Skeletal muscle satellite cell (primary cell): ENCODE measurements around the gene INTS13.
"Not testable (repeated sequence)": the region's sequence is repeated elsewhere in the genome, so short reads cannot be mapped to it uniquely, and the experiment has no call there.

Experiments used
- H3K27me3 ChIP-seq: 2 replicates; pipeline ENCODE4 v1.7.0; 2013; ENCODE audit warnings: low read length; ENCODE audit not compliant: control insufficient read depth, insufficient read depth
- H3K36me3 ChIP-seq: 2 replicates; pipeline ENCODE4 v1.7.0; 2013; ENCODE audit warnings: mild to moderate bottlenecking, control low read depth, low read length; ENCODE audit not compliant: insufficient read depth
- H3K4me1 ChIP-seq: 2 replicates; pipeline ENCODE4 v1.7.0; 2013; ENCODE audit warnings: low read length; ENCODE audit not compliant: control insufficient read depth, insufficient read depth
- H3K4me2 ChIP-seq: 2 replicates; pipeline ENCODE4 v1.7.0; 2013; ENCODE audit warnings: mild to moderate bottlenecking, low read length
- H3K4me3 ChIP-seq: 2 replicates; pipeline ENCODE4 v1.7.0; 2013; ENCODE audit warnings: low read length
- H3K9ac ChIP-seq: 2 replicates; pipeline ENCODE4 v1.7.0; 2013; ENCODE audit warnings: mild to moderate bottlenecking, low read depth, low read length, moderate library complexity
- H3K9me3 ChIP-seq: replicated peaks from 2 replicates; pipeline ENCODE4 v1.7.0; 2013; ENCODE audit warnings: mild to moderate bottlenecking, control low read depth, low read length

Gene INTS13

DNA sequence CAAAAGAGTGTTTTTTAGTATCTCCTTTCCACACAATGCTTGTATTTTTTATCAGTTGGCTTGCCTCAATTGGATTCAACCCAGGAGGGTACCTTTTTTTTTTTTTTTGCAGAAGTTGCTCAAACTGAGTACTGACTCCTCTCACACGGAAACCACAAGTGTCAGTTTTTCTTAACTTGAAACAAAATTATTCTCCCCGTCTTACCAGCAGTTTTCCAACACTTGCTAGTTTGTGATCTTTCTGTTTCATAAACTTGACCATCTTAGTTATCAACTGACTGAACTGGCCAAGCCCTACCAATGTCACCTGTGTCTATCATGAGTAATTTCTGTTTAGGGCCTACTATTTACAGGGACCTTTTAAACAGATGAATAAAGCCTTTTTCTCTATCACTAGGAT is 70.7 kb downstream of the INTS13 start:
- peaks cover 11% of the 10 kb centered on the region for H3K27me3 ChIP-seq
- no peak overlapping the region for H3K9ac ChIP-seq
- H3K4me1 ChIP-seq: no peaks in the 10 kb centered on the region
- H3K4me3 ChIP-seq: no peak overlapping the region
- no peaks in the 10 kb centered on the region for H3K9me3 ChIP-seq
- H3K4me2 ChIP-seq: no peak overlapping the region
- H3K36me3 ChIP-seq: no peaks in the 10 kb centered on the region

DNA sequence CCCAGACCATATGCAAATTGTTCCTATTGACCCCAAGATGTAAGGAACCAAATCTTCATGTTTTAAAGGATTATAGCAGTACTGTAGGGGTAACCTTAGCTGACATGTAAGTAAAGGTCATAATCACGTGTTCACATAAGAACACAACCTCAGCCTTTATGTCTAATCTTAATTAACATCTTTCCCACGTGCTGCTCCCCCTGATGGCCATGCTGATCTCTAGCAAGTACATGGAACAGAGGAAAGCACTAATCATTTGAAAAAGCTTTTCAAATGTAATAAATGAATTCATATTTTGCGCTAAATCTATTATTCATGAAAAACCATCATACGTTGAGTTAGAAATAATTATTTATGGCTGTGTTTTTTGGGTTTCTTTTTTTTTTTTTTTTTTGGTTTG is 74.3 kb downstream of the INTS13 start:
- H3K4me3 ChIP-seq: no peak overlapping the region
- H3K9me3 ChIP-seq: no peaks in the 10 kb centered on the region
- H3K4me2 ChIP-seq: no peak overlapping the region
- H3K27me3 ChIP-seq: no peaks in the 10 kb centered on the region
- no peaks in the 10 kb centered on the region for H3K36me3 ChIP-seq
- H3K4me1 ChIP-seq: no peaks in the 10 kb centered on the region
- no peak overlapping the region for H3K9ac ChIP-seq

DNA sequence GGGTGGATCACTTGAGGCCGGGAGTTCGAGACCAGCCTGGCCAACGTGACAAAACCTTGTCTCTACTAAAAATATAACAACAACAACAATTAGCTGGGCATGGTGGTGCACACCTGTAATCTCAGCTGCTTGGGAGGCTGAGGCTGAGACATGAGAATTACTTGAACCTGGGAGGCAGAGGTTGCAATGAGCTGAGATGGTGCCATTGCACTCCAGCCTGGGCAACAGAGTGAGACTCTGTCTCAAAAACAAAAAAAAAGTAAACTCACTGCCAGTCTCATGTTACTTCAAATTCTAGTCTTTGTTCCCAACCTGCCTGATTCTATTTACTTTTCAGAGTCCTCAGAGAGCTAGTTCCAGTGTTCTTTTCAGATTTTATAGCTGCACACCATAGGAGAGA is 75.0 kb downstream of the INTS13 start:
- not testable (repeated sequence) for H3K9me3 ChIP-seq, H3K4me2 ChIP-seq, H3K27me3 ChIP-seq, H3K9ac ChIP-seq, H3K4me1 ChIP-seq, H3K36me3 ChIP-seq, H3K4me3 ChIP-seq

DNA sequence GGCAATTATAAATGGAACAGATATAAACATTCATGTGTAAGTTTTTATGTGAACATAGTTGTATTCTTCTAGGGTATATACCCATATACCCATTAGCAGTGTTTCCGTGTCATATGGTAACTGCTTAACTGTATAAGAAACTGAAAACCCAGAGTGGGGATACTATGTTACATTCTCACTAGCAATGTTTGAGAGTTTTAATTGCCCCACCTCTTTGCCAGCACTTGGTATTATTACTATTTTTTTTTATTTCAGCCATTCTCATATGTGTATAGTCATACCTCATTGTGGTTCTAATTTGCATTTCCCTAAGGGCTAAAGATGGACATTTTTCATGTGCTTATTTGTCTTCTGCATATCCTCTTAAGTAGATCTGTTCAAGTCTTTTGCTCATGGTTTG is 76.1 kb downstream of the INTS13 start:
- no peak overlapping the region for H3K4me3 ChIP-seq
- no peaks in the 10 kb centered on the region for H3K27me3 ChIP-seq
- H3K4me1 ChIP-seq: no peaks in the 10 kb centered on the region
- H3K4me2 ChIP-seq: no peak overlapping the region
- no peaks in the 10 kb centered on the region for H3K36me3 ChIP-seq
- no peaks in the 10 kb centered on the region for H3K9me3 ChIP-seq
- no peak overlapping the region for H3K9ac ChIP-seq

DNA sequence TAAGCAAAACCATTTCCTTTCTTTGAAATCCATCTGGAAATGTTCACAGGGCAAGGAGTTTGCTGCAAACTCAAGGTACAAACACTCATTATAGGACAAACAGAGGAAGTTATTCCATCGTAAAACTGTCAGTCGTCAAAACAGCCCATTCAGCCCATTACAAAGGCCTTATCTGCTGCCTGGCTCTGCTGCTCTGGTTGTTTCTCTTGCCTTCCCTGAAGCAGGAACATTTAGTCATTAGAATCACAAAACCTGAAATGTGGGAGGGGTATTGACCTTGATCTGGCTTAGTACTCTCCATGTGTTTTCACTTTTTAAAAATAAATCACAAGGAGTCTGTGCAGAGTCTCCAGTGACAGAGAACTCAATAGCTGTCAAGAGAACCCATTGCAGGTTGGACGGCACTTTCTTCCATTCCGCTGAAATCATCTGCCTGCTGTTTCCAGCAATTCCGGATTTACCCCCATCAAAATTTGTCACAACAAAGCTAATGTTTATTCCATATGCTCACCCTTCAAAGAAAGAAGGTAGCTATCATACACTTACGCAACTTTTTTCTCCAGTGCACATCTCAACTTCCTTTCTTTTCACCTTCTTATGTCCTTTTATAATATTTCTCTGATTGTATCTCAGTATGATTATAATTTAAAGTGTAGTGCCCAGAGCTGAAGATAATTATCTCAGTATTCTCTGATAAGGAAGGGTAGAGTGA is 80.2 kb downstream of the INTS13 start:
- H3K4me3 ChIP-seq: no peak overlapping the region
- H3K27me3 ChIP-seq: peaks cover 16% of the 10 kb centered on the region
- no peak overlapping the region for H3K9ac ChIP-seq

DNA sequence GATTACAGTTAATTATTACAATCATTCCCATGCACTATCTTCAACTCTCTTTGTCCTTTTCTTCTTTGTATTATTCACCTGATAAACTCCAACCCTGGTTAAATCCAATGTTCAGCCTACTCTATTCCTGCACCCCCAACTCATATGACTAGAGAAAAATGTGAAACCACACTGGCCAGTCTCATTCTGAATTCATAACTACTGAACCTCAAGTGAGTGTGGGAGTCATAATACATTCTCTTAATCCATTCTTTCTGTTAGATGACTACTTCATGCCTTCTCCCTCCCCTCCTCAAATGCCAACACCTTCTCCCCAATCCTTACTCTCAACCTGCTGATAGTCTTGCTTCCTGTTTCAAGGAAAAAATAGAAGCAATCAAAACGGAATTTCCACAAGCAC is 82.4 kb downstream of the INTS13 start:
- Histone ChIP-seq H3K4me2 (no peak overlapping the region), H3K9ac (no peak overlapping the region), H3K4me3 (no peak overlapping the region), H3K36me3 (no peaks in the 10 kb centered on the region), H3K4me1 (no peaks in the 10 kb centered on the region), H3K9me3 (no peaks in the 10 kb centered on the region), H3K27me3 (peaks cover 16% of the 10 kb centered on the region)

More for the DNA sequence above, 80.2 kb downstream of the INTS13 start:
- Histone ChIP-seq H3K36me3 (no peaks in the 10 kb centered on the region), H3K4me2 (no peak overlapping the region), H3K9me3 (no peaks in the 10 kb centered on the region), H3K4me1 (no peaks in the 10 kb centered on the region)
